ENCODE results near the gene TTC34. TPM values are rescaled to one million over a fixed set of nuclear protein-coding genes. Genes with fewer than 3 reads are reported as not detected.

Gene TTC34
- total RNA-seq, 1 donor from 2014 or later: 0.13 TPM

GRCh38 chr1:2650967-2651645, 150.4 kb downstream of the TTC34 start:
- peaks cover 6% of the 10 kb centered on the region for H3K27me3 ChIP-seq (ENCODE audit: control insufficient read depth, insufficient read depth, low read length)
- no peaks in the 10 kb centered on the region for H3K36me3 ChIP-seq (ENCODE audit: control insufficient read depth, insufficient read depth, low read length)
- no peak for DNase-seq (ENCODE audit: low read depth)
- H3K4me3 ChIP-seq (ENCODE audit: low read depth, low read length): no peak overlapping the region
- no peak for TF ChIP-seq CTCF (IDR thresholded peaks at IDR 0.05; ENCODE audit: insufficient read depth, low read length, poor library complexity, severe bottlenecking)

GRCh38 chr1:2646837-2647236, 154.7 kb downstream of the TTC34 start:
- no peak for TF ChIP-seq CTCF (IDR thresholded peaks at IDR 0.05; ENCODE audit: insufficient read depth, low read length, poor library complexity, severe bottlenecking)
- H3K27me3 ChIP-seq (ENCODE audit: control insufficient read depth, insufficient read depth, low read length): peaks cover 4% of the 10 kb centered on the region

GRCh38 chr1:2645776-2646175, 155.7 kb downstream of the TTC34 start:
- no peak overlapping the region for H3K4me3 ChIP-seq (ENCODE audit: low read depth, low read length)
- no peak for TF ChIP-seq CTCF (IDR thresholded peaks at IDR 0.05; ENCODE audit: insufficient read depth, low read length, poor library complexity, severe bottlenecking)
- peaks cover 2% of the 10 kb centered on the region for H3K27me3 ChIP-seq (ENCODE audit: control insufficient read depth, insufficient read depth, low read length)
- H3K36me3 ChIP-seq (ENCODE audit: control insufficient read depth, insufficient read depth, low read length): no peaks in the 10 kb centered on the region
- no peak for DNase-seq (ENCODE audit: low read depth)

More at GRCh38 chr1:2646837-2647236, 154.7 kb downstream of the TTC34 start:
- no peak for DNase-seq (ENCODE audit: low read depth)
- H3K4me3 ChIP-seq (ENCODE audit: low read depth, low read length): no peak overlapping the region
- H3K36me3 ChIP-seq (ENCODE audit: control insufficient read depth, insufficient read depth, low read length): no peaks in the 10 kb centered on the region

GRCh38 chr1:2645143-2645542, 156.3 kb downstream of the TTC34 start:
- Histone ChIP-seq H3K36me3 (ENCODE audit: control insufficient read depth, insufficient read depth, low read length) (no peaks in the 10 kb centered on the region), H3K4me3 (ENCODE audit: low read depth, low read length) (no peak overlapping the region), H3K27me3 (ENCODE audit: control insufficient read depth, insufficient read depth, low read length) (no peaks in the 10 kb centered on the region)
- DNase-seq (ENCODE audit: low read depth): no peak
- TF ChIP-seq CTCF (IDR thresholded peaks at IDR 0.05; ENCODE audit: insufficient read depth, low read length, poor library complexity, severe bottlenecking): no peak

- no peak for TF ChIP-seq CTCF (IDR thresholded peaks at IDR 0.05; ENCODE audit: insufficient read depth, low read length, poor library complexity, severe bottlenecking)
Measured at GRCh38 chr1:2644591-2645101, 156.8 kb downstream of the TTC34 start.

DNA sequence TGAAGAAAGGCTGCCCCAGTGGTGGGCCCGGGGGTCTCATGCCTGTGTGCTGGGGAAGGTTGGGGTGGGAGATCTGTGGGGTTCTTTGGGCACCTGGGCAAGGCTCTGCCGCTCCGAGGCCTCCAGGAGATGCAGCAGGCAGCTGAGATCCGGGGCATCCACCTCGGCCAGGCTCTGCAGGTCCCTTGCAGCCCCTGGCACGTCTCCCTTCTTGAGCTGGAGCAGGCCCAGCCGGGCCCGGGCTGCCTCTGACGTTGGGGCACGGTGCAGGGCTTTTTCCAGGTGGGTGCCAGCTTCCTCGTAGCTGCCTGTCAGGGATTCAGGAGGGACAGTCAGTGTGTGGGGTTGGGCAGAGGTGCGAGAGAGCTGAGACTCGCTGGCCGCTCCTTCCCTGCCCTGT, 157.3 kb downstream of the TTC34 start:
- H3K4me3 ChIP-seq (ENCODE audit: low read depth, low read length): no peak overlapping the region
- no peak for TF ChIP-seq CTCF (IDR thresholded peaks at IDR 0.05; ENCODE audit: insufficient read depth, low read length, poor library complexity, severe bottlenecking)
- H3K27me3 ChIP-seq (ENCODE audit: control insufficient read depth, insufficient read depth, low read length): no peaks in the 10 kb centered on the region
- no peaks in the 10 kb centered on the region for H3K36me3 ChIP-seq (ENCODE audit: control insufficient read depth, insufficient read depth, low read length)
- DNase-seq (ENCODE audit: low read depth): no peak

More at GRCh38 chr1:2644591-2645101, 156.8 kb downstream of the TTC34 start:
- H3K27me3 ChIP-seq (ENCODE audit: control insufficient read depth, insufficient read depth, low read length): no peaks in the 10 kb centered on the region
- no peak for DNase-seq (ENCODE audit: low read depth)
- no peaks in the 10 kb centered on the region for H3K36me3 ChIP-seq (ENCODE audit: control insufficient read depth, insufficient read depth, low read length)
- no peak overlapping the region for H3K4me3 ChIP-seq (ENCODE audit: low read depth, low read length)

All from kidney epithelial cell (primary cell).